ENCODE measurements around the gene TBXA2R.

The TBXA2R gene

GRCh38 chr19:3623716-3624115 lies 17.0 kb upstream of the TBXA2R start:
- Histone ChIP-seq H3K79me2 (ENCODE audit: control insufficient read depth, insufficient read depth, low read length, poor library complexity) (peaks cover 10% of the 10 kb centered on the region), H3K9me3 (ENCODE audit: insufficient read depth, low read depth, low read length) (no peaks in the 10 kb centered on the region), H4K91ac (ENCODE audit: low read depth, low read length) (no peak overlapping the region), H3K4ac (ENCODE audit: low read depth, low read length) (no peak overlapping the region), H2BK12ac (ENCODE audit: low read length) (no peak overlapping the region), H3K36me3 (ENCODE audit: control insufficient read depth in 1 of 2, insufficient read depth in 2 of 2, low read length in 2 of 2) (peaks cover 40 to 43% of the 10 kb centered on the region in 2 experiments), H3K9ac (ENCODE audit: low read length) (no peak overlapping the region), H3K27me3 (ENCODE audit: insufficient read depth, low read length) (no peaks in the 10 kb centered on the region), H3K4me2 (ENCODE audit: low read length) (no peak overlapping the region), H2AFZ (ENCODE audit: insufficient read depth, low read length, poor library complexity) (no peak overlapping the region), H2BK120ac (ENCODE audit: insufficient read depth, low read length, poor library complexity) (no peak overlapping the region), H3K23ac (ENCODE audit: low read length) (no peak overlapping the region), H3K4me1 (ENCODE audit: control insufficient read depth in 1 of 2, insufficient read depth in 2 of 2, low read length in 2 of 2) (peaks cover 9 to 11% of the 10 kb centered on the region in 2 experiments), H3K4me3 (ENCODE audit: low read depth, low read length) (no peak overlapping the region), H3K18ac (ENCODE audit: low read length) (no peak overlapping the region), H2BK5ac (ENCODE audit: low read depth, low read length, poor library complexity) (no peak overlapping the region), H3K27ac (ENCODE audit: low read depth, low read length) (no peak overlapping the region), H3K79me1 (ENCODE audit: low read length) (peaks cover 5% of the 10 kb centered on the region), H4K12ac (ENCODE audit: low read depth, low read length) (no peak overlapping the region), H3K14ac (ENCODE audit: low read length) (no peak overlapping the region), H4K8ac (ENCODE audit: low read depth, low read length) (no peak overlapping the region), H2AK5ac (ENCODE audit: low read length) (no peak overlapping the region)
- WGBS (ENCODE audit: extremely low coverage, insufficient coverage, insufficient read length) = no CpG with 5 or more reads among the region's 34 CpGs
- DNase-seq = no peak

DNA sequence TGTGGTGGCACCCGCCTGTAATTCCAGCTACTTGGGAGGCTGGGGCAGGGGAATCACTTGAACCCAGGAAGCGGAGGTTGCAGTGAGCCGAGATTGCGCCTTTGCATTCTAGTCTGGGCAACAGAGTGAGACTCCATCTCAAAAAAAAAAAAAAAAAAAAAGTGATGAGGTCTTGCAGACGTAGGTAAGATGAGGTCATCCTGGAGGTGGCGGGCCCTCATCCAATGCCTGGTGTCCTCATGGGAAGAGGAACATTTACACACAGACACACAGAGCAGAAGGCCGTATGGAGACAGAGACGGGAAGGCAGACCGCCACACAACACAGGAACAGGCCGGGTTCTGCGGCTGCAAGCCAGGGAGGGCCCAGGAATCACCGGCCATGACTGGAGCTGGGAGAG lies 15.5 kb upstream of the TBXA2R start:
- no peak overlapping the region for H2BK120ac ChIP-seq (ENCODE audit: insufficient read depth, low read length, poor library complexity)
- no peak overlapping the region for H2AFZ ChIP-seq (ENCODE audit: insufficient read depth, low read length, poor library complexity)
- H2AK5ac ChIP-seq (ENCODE audit: low read length) = no peak overlapping the region
- peaks cover 10% of the 10 kb centered on the region for H3K79me2 ChIP-seq (ENCODE audit: control insufficient read depth, insufficient read depth, low read length, poor library complexity)
- no peak overlapping the region for H3K23ac ChIP-seq (ENCODE audit: low read length)
- DNase-seq = no peak
- H3K14ac ChIP-seq (ENCODE audit: low read length) = no peak overlapping the region
- peaks cover 45 to 50% of the 10 kb centered on the region in 2 experiments for H3K36me3 ChIP-seq (ENCODE audit: control insufficient read depth in 1 of 2, insufficient read depth in 2 of 2, low read length in 2 of 2)
- H4K8ac ChIP-seq (ENCODE audit: low read depth, low read length) = no peak overlapping the region
- H3K4me2 ChIP-seq (ENCODE audit: low read length) = no peak overlapping the region
- H3K27me3 ChIP-seq (ENCODE audit: insufficient read depth, low read length) = no peaks in the 10 kb centered on the region
- H4K91ac ChIP-seq (ENCODE audit: low read depth, low read length) = no peak overlapping the region
- H3K9me3 ChIP-seq (ENCODE audit: insufficient read depth, low read depth, low read length) = no peaks in the 10 kb centered on the region
- H4K12ac ChIP-seq (ENCODE audit: low read depth, low read length) = no peak overlapping the region
- no peak overlapping the region for H3K4ac ChIP-seq (ENCODE audit: low read depth, low read length)
- H3K4me1 ChIP-seq (ENCODE audit: control insufficient read depth in 1 of 2, insufficient read depth in 2 of 2, low read length in 2 of 2) = peaks cover 9 to 15% of the 10 kb centered on the region in 2 experiments
- H2BK5ac ChIP-seq (ENCODE audit: low read depth, low read length, poor library complexity) = no peak overlapping the region
- no peak overlapping the region for H3K18ac ChIP-seq (ENCODE audit: low read length)
- no peak overlapping the region for H3K27ac ChIP-seq (ENCODE audit: low read depth, low read length)
- H3K4me3 ChIP-seq (ENCODE audit: low read depth, low read length) = no peak overlapping the region
- H3K9ac ChIP-seq (ENCODE audit: low read length) = no peak overlapping the region
- no peak overlapping the region for H2BK12ac ChIP-seq (ENCODE audit: low read length)
- peaks cover 5% of the 10 kb centered on the region for H3K79me1 ChIP-seq (ENCODE audit: low read length)
- no CpG with 5 or more reads among the region's 12 CpGs for WGBS (ENCODE audit: extremely low coverage, insufficient coverage, insufficient read length)

DNA sequence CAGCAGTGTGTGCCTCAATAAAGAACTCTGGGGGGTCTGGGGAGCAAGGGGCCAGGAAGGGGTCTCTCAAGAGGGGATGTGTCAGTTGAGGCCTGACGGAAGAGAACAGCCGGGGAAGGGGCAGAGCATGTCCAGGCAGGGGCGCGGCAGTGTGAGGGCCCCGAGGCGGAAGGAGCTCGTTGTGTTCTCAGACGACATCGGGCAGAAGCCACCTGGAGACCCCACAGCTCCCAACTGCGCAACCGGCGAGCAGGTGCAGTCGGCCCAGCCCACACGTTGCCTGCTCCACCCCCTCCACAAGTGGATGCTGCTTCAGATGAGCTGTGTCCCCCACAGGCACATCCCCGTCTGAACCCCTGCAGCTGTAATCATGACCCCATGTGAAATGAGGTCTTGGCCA lies 15.0 kb upstream of the TBXA2R start:
- Histone ChIP-seq H2AK5ac (ENCODE audit: low read length) (no peak overlapping the region), H3K9me3 (ENCODE audit: insufficient read depth, low read depth, low read length) (no peaks in the 10 kb centered on the region), H3K27ac (ENCODE audit: low read depth, low read length) (no peak overlapping the region), H3K79me2 (ENCODE audit: control insufficient read depth, insufficient read depth, low read length, poor library complexity) (peaks cover 9% of the 10 kb centered on the region), H3K4me1 (ENCODE audit: control insufficient read depth in 1 of 2, insufficient read depth in 2 of 2, low read length in 2 of 2) (peaks cover 9 to 15% of the 10 kb centered on the region in 2 experiments), H3K36me3 (ENCODE audit: control insufficient read depth in 1 of 2, insufficient read depth in 2 of 2, low read length in 2 of 2) (peaks cover 46 to 51% of the 10 kb centered on the region in 2 experiments), H3K14ac (ENCODE audit: low read length) (no peak overlapping the region), H3K18ac (ENCODE audit: low read length) (no peak overlapping the region), H3K4ac (ENCODE audit: low read depth, low read length) (no peak overlapping the region), H3K9ac (ENCODE audit: low read length) (no peak overlapping the region), H4K91ac (ENCODE audit: low read depth, low read length) (no peak overlapping the region), H3K27me3 (ENCODE audit: insufficient read depth, low read length) (no peaks in the 10 kb centered on the region), H4K12ac (ENCODE audit: low read depth, low read length) (no peak overlapping the region), H3K79me1 (ENCODE audit: low read length) (peaks cover 3% of the 10 kb centered on the region), H3K4me3 (ENCODE audit: low read depth, low read length) (no peak overlapping the region), H2BK12ac (ENCODE audit: low read length) (no peak overlapping the region), H4K8ac (ENCODE audit: low read depth, low read length) (no peak overlapping the region), H3K4me2 (ENCODE audit: low read length) (no peak overlapping the region), H2AFZ (ENCODE audit: insufficient read depth, low read length, poor library complexity) (no peak overlapping the region), H3K23ac (ENCODE audit: low read length) (no peak overlapping the region), H2BK120ac (ENCODE audit: insufficient read depth, low read length, poor library complexity) (no peak overlapping the region), H2BK5ac (ENCODE audit: low read depth, low read length, poor library complexity) (no peak overlapping the region)
- WGBS (ENCODE audit: extremely low coverage, insufficient coverage, insufficient read length) = no CpG with 5 or more reads among the region's 15 CpGs
- no peak for DNase-seq

GRCh38 chr19:3620817-3621547 lies 14.3 kb upstream of the TBXA2R start:
- Histone ChIP-seq H3K27ac (ENCODE audit: low read depth, low read length) (no peak overlapping the region), H3K9ac (ENCODE audit: low read length) (no peak overlapping the region), H3K4me1 (ENCODE audit: control insufficient read depth in 1 of 2, insufficient read depth in 2 of 2, low read length in 2 of 2) (peaks cover 7 to 13% of the 10 kb centered on the region in 2 experiments), H3K9me3 (ENCODE audit: insufficient read depth, low read depth, low read length) (no peaks in the 10 kb centered on the region), H3K18ac (ENCODE audit: low read length) (no peak overlapping the region), H2BK120ac (ENCODE audit: insufficient read depth, low read length, poor library complexity) (no peak overlapping the region), H3K79me1 (ENCODE audit: low read length) (no peaks in the 10 kb centered on the region), H2AFZ (ENCODE audit: insufficient read depth, low read length, poor library complexity) (no peak overlapping the region), H4K8ac (ENCODE audit: low read depth, low read length) (no peak overlapping the region), H3K14ac (ENCODE audit: low read length) (no peak overlapping the region), H3K4me3 (ENCODE audit: low read depth, low read length) (no peak overlapping the region), H3K23ac (ENCODE audit: low read length) (no peak overlapping the region), H2AK5ac (ENCODE audit: low read length) (no peak overlapping the region), H3K27me3 (ENCODE audit: insufficient read depth, low read length) (no peaks in the 10 kb centered on the region), H3K36me3 (ENCODE audit: control insufficient read depth in 1 of 2, insufficient read depth in 2 of 2, low read length in 2 of 2) (peaks cover 47 to 51% of the 10 kb centered on the region in 2 experiments), H3K4ac (ENCODE audit: low read depth, low read length) (no peak overlapping the region), H4K12ac (ENCODE audit: low read depth, low read length) (no peak overlapping the region), H3K79me2 (ENCODE audit: control insufficient read depth, insufficient read depth, low read length, poor library complexity) (peaks cover 5% of the 10 kb centered on the region), H2BK5ac (ENCODE audit: low read depth, low read length, poor library complexity) (no peak overlapping the region), H4K91ac (ENCODE audit: low read depth, low read length) (no peak overlapping the region), H3K4me2 (ENCODE audit: low read length) (no peak overlapping the region), H2BK12ac (ENCODE audit: low read length) (no peak overlapping the region)
- DNase-seq = no peak
- WGBS (ENCODE audit: extremely low coverage, insufficient coverage, insufficient read length) = no CpG with 5 or more reads among the region's 24 CpGs
